LNCaP clone FGC (cell line): Measurements from ENCODE around the gene MTG1.

Experiments used
- DNase-seq: peaks from one replicate; pipeline ENCODE4 v3.0.0-alpha.2; 2011; ENCODE audit warnings: low read depth
- H3K4me3 ChIP-seq: 2 replicates; pipeline ENCODE4 v1.5.1; 2011; ENCODE audit warnings: mild to moderate bottlenecking, low read depth, low read length, control low read depth
- CTCF ChIP-seq: IDR thresholded peaks from 2 replicates; pipeline ENCODE4 v1.5.1; 2012; ENCODE audit warnings: mild to moderate bottlenecking; ENCODE audit not compliant: control insufficient read depth, insufficient read depth; ENCODE audit errors: extremely low read depth

The MTG1 gene

DNA sequence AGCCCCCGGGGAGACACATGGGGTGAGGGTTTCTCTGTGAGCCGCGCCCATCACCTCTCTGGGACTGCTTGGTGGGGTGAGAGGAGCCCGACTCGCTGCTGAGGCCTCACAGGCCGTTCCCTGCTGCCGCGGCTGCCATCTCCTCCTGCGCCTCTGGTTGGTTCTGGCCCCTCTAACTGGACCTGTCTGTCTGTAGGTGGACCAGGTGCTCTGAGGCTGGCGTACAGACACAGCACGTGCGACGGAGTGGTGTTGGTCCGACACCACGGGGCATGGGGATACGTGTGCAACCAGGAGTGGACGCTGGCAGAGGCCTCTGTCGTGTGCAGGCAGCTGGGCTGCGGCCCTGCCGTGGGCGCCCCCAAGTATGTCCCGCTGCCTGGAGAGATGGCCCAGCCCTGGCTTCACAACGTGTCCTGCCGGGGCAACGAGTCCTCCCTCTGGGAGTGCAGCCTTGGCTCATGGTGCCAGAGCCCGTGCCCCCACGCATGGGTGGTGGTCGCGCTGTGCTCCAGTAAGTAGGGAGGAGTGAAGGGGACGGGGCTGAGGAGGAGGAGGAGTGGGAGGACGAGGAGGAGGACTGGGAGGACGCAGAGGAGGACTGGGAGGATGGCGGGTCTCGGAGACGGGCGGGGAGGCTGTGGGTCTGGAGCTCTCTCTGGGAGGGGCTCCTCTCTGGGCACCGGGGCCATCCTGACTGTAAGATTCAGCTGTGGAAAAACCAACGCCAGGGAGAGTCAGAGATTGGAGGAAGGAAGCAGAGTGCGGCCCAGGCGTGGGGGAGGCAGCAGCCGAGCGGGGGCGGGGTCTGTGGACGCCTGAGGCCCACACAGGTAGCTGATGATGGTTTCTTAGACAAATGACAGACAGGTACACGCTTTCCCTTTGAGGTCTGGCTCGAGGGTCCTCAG is 62.3 kb downstream of the MTG1 start:
- TF ChIP-seq CTCF = no peak
- DNase-seq = no peak
- no peak overlapping the region for H3K4me3 ChIP-seq

DNA sequence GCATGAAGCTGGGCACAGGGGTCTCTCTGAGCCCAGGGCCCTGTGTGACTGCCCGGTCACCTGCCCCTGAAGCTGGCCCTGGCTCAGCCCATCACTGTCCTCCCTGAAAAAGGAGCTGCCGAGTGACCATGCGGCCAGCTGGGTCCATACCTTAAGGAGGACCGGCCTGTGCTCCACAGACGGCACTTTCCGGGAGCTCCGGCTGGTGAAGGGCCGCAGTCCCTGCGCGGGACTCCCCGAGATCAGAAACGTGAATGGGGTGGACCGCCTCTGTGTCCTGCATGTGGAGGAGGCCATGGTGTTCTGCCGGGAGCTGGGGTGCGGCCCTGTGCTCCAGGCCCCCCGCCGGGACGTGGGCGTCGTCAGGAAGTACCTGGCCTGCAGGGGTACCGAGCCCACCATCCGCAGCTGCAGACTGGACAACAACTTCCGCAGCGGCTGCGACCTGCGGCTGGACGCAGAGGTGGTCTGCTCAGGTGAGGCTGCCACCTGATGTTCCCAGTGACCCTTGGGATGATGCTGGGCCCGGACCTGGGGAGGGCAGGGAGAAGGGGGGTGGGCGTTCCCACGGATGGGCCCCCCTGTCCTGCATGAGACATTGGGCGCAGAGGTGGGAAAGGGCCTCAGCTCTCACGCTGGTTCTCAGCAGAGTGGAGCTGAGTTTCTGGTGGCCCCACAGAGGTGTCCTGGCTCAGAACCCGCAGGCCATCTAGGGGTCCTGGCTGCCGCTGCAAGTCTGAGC is 63.3 kb downstream of the MTG1 start:
- DNase-seq = no peak
- no peak overlapping the region for H3K4me3 ChIP-seq
- no peak for TF ChIP-seq CTCF

GRCh38 chr10:133458021-133458709 is 64.2 kb downstream of the MTG1 start:
- no peak for TF ChIP-seq CTCF
- H3K4me3 ChIP-seq = no peak overlapping the region
- no peak for DNase-seq

- no peak for TF ChIP-seq CTCF
- no peak overlapping the region for H3K4me3 ChIP-seq
- no peak for DNase-seq
Measured at GRCh38 chr10:133458710-133459453, 64.9 kb downstream of the MTG1 start.

DNA sequence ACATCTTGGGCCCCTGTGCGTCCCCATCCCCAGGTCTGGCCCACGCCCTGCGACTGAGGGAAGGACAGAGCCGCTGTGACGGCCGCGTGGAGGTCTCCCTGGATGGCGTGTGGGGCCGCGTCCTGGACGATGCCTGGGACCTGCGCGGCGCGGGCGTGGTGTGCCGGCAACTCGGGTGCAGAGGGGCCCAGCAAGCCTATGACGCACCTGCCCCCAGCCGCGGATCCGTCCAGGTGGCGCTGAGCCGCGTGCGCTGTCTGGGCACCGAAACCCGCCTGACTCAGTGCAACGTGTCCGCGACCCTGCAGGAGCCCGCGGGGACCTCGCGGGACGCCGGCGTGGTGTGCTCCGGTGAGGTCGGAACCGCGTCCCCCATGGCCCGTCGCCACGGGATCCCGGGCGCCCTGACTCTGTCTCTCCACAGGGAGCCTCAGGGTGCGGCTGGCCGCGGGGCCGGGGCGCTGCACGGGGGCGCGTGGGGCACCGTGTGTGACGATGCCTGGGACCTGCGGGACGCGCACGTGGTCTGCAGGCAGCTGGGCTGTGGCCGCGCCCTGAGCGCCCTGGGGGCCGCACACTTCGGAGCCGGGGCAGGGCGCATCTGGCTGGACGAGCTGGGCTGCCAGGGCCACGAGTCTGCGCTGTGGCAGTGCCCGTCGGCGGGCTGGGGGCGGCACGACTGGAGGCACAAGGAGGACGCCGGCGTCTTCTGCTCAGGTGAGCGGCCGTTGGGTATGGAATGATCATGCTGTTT is 65.7 kb downstream of the MTG1 start:
- no peak overlapping the region for H3K4me3 ChIP-seq
- DNase-seq = no peak
- no peak for TF ChIP-seq CTCF
